Measurements from ENCODE around the gene PTOV1. TPM values are rescaled to one million over a fixed set of nuclear protein-coding genes. Genes with fewer than 3 reads are reported as not detected.

The PTOV1 gene
- total RNA-seq, 2 experiments from 2014 or later: 78.2 to 79.4 TPM

- H3K27ac Mint-ChIP-seq: no peak overlapping the region
- ATAC-seq (no peak), DNase-seq (no peak)
- CTCF ChIA-PET: interaction anchor here (1.2 kb wide), 1 partner anchor 10 kb away, joined by 3 read pairs; no protein-coding TSS in a partner anchor
- H3K4me1 Mint-ChIP-seq: peaks cover 26% of the 10 kb centered on the region
- peaks cover 8% of the 10 kb centered on the region for H3K27me3 Mint-ChIP-seq
- no peak overlapping the region for H3K4me3 Mint-ChIP-seq
- peaks cover 1% of the 10 kb centered on the region for H3K36me3 Mint-ChIP-seq
- H3K9me3 Mint-ChIP-seq (ENCODE audit: low read depth): peaks cover 2% of the 10 kb centered on the region
Observed at GRCh38 chr19:49853852-49854377, 3.0 kb downstream of the PTOV1 start.

DNA sequence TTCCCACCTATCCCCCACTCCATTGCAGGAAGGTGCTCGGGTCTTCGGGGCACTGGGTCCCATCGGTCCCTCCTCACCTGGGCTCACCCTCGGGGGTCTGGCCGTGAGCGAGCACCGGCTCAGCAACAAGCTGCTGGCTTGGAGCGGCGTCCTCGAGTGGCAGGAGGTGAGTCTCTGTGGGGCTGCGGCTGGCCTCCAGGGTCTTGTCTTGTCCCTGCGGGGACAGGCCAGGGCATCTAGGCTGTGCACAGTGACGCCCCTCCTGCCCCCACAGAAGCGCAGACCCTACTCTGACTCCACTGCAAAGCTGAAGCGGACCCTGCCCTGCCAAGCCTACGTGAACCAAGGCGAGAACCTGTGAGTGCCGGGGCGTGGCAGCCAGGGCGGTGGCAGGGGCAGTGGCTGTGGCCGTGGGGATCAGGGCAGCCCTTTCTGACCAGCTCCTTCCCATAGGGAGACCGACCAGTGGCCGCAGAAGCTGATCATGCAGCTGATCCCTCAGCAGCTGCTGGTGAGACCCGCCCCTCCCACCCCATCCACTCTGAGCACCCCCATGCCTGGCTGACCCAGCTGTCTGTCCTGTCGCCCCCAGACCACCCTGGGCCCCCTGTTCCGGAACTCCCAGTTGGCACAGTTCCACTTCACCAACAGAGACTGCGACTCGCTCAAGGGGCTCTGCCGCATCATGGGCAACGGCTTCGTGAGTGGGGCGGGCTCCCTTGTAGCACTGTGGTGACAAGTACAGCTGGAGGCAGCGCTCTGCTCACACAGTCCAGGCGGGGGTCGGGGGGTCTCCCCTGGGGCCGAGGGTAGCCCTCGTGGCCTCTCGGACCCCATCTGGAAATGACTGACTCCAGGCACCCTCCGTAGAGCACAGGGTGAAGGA is 3.7 kb downstream of the PTOV1 start:
- no peaks in the 10 kb centered on the region for H3K9me3 Mint-ChIP-seq (ENCODE audit: low read depth)
- DNase-seq (no peak), ATAC-seq (no peak)
- H3K27ac Mint-ChIP-seq: no peak overlapping the region
- no peak overlapping the region for H3K4me3 Mint-ChIP-seq
- CTCF ChIA-PET: interaction anchor here (1.2 kb wide), 1 partner anchor 9 kb away, joined by 3 read pairs; no protein-coding TSS in a partner anchor
- H3K4me1 Mint-ChIP-seq: peaks cover 21% of the 10 kb centered on the region
- H3K27me3 Mint-ChIP-seq: peaks cover 8% of the 10 kb centered on the region
- no peaks in the 10 kb centered on the region for H3K36me3 Mint-ChIP-seq

DNA sequence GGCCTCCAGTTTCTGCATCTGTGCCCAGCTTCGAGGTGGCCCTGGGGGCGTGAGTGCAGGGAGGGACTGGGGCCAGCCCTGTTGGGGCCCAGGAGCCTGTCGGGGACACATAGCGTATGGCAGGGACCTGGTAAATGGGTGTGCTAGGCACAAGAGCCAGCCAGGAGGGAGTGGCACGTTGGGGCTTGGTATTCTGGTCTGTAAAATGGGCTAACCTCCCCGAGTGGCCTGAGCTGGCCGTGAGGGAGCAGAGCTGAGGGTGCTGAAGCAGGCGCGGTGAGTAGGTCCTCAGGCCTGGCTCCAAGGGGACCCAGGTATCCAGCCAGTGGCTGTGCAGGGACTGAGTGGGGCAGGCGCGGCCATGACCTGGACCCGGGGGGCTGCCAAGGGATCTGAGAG is 4.3 kb downstream of the PTOV1 start:
- no peak overlapping the region for H3K27ac Mint-ChIP-seq
- no peaks in the 10 kb centered on the region for H3K9me3 Mint-ChIP-seq (ENCODE audit: low read depth)
- CTCF ChIA-PET: interaction anchor here (1.2 kb wide), 1 partner anchor 8 kb away, joined by 3 read pairs; no protein-coding TSS in a partner anchor
- peaks cover 2% of the 10 kb centered on the region for H3K36me3 Mint-ChIP-seq
- DNase-seq: no peak
- ATAC-seq: no peak
- H3K4me1 Mint-ChIP-seq: peaks cover 15% of the 10 kb centered on the region
- H3K4me3 Mint-ChIP-seq: no peak overlapping the region
- peaks cover 8% of the 10 kb centered on the region for H3K27me3 Mint-ChIP-seq

DNA sequence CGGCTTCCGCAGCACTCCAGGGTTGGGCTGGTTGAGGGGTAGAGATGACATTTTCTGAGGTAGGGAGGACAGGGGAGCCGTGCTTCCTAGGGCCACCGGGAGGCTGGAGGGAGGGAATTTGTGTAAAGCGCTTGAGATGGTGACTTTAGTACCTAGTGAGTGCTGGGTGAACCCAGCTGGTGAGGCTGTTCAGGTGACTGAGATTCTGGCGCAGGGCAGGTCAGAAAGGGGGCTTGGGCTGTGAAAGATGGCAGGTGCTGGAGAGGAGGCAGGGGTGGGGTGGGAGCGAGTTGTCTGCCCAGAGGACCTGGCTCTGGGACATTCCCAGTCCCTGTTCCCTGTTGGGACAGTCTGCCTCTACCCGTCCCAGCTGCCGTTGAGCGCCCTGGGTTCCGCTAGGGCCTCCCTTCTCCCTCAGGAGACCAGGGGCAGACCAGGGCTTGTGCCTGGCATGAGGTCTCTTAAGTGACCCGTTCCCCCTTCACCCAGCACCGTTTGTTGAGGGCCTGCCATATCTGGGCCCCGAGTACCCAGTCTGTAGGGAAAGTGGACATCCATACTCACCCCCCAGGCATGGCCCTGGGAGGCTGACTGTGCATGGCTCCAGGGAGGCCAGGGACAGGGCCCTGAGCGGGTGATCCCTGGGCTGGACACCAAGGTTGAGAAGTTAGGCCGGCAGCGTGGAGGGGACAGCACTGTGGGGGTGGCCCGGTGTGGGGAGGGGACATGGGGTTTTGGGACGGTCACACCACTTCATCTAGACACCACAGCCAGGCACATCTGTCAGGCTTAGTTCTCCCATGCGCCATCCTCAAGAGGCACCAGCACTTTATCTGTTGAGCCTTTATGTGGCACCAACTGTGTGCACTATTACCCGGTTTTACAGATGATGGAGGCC is 5.0 kb downstream of the PTOV1 start:
- CTCF ChIA-PET: no interaction called here
- peaks cover 8% of the 10 kb centered on the region for H3K27me3 Mint-ChIP-seq
- DNase-seq (no peak), ATAC-seq (no peak)
- H3K27ac Mint-ChIP-seq: no peak overlapping the region
- H3K36me3 Mint-ChIP-seq: peaks cover 4% of the 10 kb centered on the region
- peaks cover 14% of the 10 kb centered on the region for H3K4me1 Mint-ChIP-seq
- no peak overlapping the region for H3K4me3 Mint-ChIP-seq
- H3K9me3 Mint-ChIP-seq (ENCODE audit: low read depth): no peaks in the 10 kb centered on the region

DNA sequence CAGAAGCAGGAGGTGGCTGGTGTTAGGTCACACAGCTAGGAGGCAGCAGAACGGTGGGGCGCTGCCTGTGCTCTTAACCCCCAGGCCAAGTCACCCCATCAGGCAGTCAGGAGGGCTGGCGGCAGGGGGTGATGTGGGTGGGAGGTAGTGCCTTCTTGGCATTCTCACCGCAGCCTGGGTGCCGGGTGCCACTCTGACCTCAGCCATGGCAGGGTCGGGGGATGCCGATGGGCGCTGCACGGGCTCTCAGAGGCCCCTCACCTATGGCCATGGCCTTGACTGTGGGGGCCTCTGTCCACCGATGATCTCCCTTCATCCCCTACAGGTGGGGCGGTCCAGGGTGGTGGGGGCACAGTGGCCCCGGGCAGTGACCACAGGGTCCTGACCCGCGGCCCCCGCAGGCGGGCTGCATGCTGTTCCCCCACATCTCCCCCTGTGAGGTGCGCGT is 5.6 kb downstream of the PTOV1 start:
- Mint-ChIP-seq H3K27ac (no peak overlapping the region), H3K4me3 (no peak overlapping the region), H3K27me3 (peaks cover 8% of the 10 kb centered on the region), H3K4me1 (peaks cover 14% of the 10 kb centered on the region), H3K36me3 (peaks cover 4% of the 10 kb centered on the region), H3K9me3 (ENCODE audit: low read depth) (no peaks in the 10 kb centered on the region)
- CTCF ChIA-PET: no interaction called here
- DNase-seq (no peak), ATAC-seq (no peak)

- no peak overlapping the region for H3K4me3 Mint-ChIP-seq
- CTCF ChIA-PET: no interaction called here
- peaks cover 6% of the 10 kb centered on the region for H3K27me3 Mint-ChIP-seq
- H3K4me1 Mint-ChIP-seq: peaks cover 9% of the 10 kb centered on the region
- H3K27ac Mint-ChIP-seq: no peak overlapping the region
- H3K9me3 Mint-ChIP-seq (ENCODE audit: low read depth): no peaks in the 10 kb centered on the region
- H3K36me3 Mint-ChIP-seq: peaks cover 4% of the 10 kb centered on the region
- no peak for DNase-seq
- ATAC-seq: no peak
Observed at GRCh38 chr19:49857061-49857837, 6.3 kb downstream of the PTOV1 start.

DNA sequence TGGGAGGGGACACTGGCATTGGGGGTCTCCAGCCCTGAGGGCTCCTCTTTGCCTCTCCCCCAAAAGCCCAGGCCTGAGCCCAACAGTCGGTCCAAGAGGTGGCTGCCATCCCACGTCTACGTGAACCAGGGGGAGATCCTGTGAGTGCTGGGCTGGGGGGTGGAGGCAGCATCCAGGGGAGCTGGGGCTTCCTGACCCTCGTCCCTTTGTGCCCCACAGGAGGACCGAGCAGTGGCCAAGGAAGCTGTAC is 6.8 kb downstream of the PTOV1 start:
- Mint-ChIP-seq H3K27ac (no peak overlapping the region), H3K27me3 (peaks cover under 1% of the 10 kb centered on the region), H3K36me3 (peaks cover 4% of the 10 kb centered on the region), H3K4me1 (peaks cover 4% of the 10 kb centered on the region), H3K4me3 (no peak overlapping the region), H3K9me3 (ENCODE audit: low read depth) (no peaks in the 10 kb centered on the region)
- CTCF ChIA-PET: no interaction called here
- DNase-seq: no peak
- ATAC-seq: no peak

- peaks cover 3% of the 10 kb centered on the region for H3K4me1 Mint-ChIP-seq
- DNase-seq: no peak
- CTCF ChIA-PET: no interaction called here
- peaks cover 7% of the 10 kb centered on the region for H3K36me3 Mint-ChIP-seq
- H3K9me3 Mint-ChIP-seq (ENCODE audit: low read depth): no peaks in the 10 kb centered on the region
- no peaks in the 10 kb centered on the region for H3K27me3 Mint-ChIP-seq
- ATAC-seq: no peak
- no peak overlapping the region for H3K4me3 Mint-ChIP-seq
- H3K27ac Mint-ChIP-seq: no peak overlapping the region
Observed at GRCh38 chr19:49858088-49858985, 7.4 kb downstream of the PTOV1 start.

- Mint-ChIP-seq H3K36me3 (peaks cover 15% of the 10 kb centered on the region), H3K9me3 (ENCODE audit: low read depth) (no peaks in the 10 kb centered on the region), H3K4me3 (no peak overlapping the region), H3K4me1 (peaks cover 6% of the 10 kb centered on the region), H3K27me3 (no peaks in the 10 kb centered on the region), H3K27ac (no peak overlapping the region)
- DNase-seq: no peak
- no peak for ATAC-seq
- CTCF ChIA-PET: interaction anchor here (1.0 kb wide), 1 partner anchor 9 kb away, joined by 3 read pairs; no protein-coding TSS in a partner anchor
Observed at GRCh38 chr19:49859682-49860335, 8.8 kb downstream of the PTOV1 start.

DNA sequence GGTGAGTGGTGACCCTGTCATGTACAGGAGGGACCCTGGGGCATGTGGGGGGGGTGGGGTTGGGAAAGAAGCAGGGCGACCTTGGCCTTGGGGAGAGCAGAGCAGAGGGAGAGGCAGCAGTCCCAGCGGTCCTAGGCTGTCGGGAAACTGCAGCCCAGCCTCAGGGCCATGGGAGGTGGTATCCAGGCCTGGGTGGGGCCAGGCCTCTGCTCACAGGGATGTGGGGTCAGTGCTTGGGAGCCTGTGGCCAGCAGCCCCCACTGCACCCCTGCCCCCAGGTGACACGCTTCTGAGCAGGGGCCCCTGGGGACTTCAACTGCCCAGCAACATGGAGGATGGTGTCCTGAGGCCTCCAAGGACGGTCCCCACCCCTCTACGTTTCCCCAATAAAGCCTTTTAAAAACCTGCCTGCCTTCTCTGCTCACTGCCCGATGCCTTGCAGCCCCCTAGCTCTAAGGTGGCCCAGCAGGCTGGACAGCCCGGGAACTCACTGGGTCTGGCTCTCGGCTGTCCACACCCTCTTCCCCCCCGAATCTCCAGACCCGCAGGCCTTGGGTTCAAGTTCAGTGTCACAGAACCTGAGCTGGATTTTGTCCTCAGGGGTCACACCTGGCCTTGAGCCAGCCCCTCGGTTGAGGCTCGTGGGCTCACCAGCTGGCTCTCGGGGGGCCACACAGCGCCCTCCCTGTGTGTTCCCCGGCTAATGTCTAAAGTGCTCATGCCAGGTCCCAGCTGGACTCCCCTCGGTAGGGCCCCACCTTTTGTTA is 9.6 kb downstream of the PTOV1 start:
- no peaks in the 10 kb centered on the region for H3K9me3 Mint-ChIP-seq (ENCODE audit: low read depth)
- H3K27me3 Mint-ChIP-seq: no peaks in the 10 kb centered on the region
- no peak overlapping the region for H3K4me3 Mint-ChIP-seq
- ATAC-seq: no peak
- DNase-seq: no peak
- H3K4me1 Mint-ChIP-seq: peaks cover 11% of the 10 kb centered on the region
- peaks cover 18% of the 10 kb centered on the region for H3K36me3 Mint-ChIP-seq
- H3K27ac Mint-ChIP-seq: no peak overlapping the region
- CTCF ChIA-PET: interaction anchor here (1.0 kb wide), 1 partner anchor 10 kb away, joined by 3 read pairs; no protein-coding TSS in a partner anchor

GRCh38 chr19:49861107-49861506 is 10.1 kb downstream of the PTOV1 start:
- H3K9me3 Mint-ChIP-seq (ENCODE audit: low read depth): no peaks in the 10 kb centered on the region
- no peaks in the 10 kb centered on the region for H3K27me3 Mint-ChIP-seq
- no peak overlapping the region for H3K27ac Mint-ChIP-seq
- CTCF ChIA-PET: interaction anchor here (1.0 kb wide), 1 partner anchor 11 kb away, joined by 3 read pairs; no protein-coding TSS in a partner anchor
- no peak for DNase-seq
- H3K36me3 Mint-ChIP-seq: peaks cover 22% of the 10 kb centered on the region
- no peak overlapping the region for H3K4me3 Mint-ChIP-seq
- ATAC-seq: no peak
- peaks cover 16% of the 10 kb centered on the region for H3K4me1 Mint-ChIP-seq

All from activated CD8-positive, alpha-beta memory T cell treated with anti-CD3 and anti-CD28 coated beads, Interleukin-2, amount 10 ng/mL, durations not matched to agents 7 days and 5 days (primary cell).